Pancreas (tissue), 10 donors: Measurements from ENCODE around the gene FN3KRP. TPM values are rescaled to one million over a fixed set of nuclear protein-coding genes. Genes with fewer than 3 reads are reported as not detected.
"Not testable (repeated sequence)": the region's sequence is repeated elsewhere in the genome, so short reads cannot be mapped to it uniquely, and the experiment has no call there.

Experiments
- ATAC-seq, 4 donors: fragments of 200-7000 bp; cut with Tn5 transposase; one replicate each; pipeline versions ENCODE4 v1.8.0 to v1.9.1; 2020; ENCODE audit warnings: mild to moderate bottlenecking in 4 of 4, moderate library complexity in 4 of 4
- DNase-seq, 6 donors: peaks; one replicate each; pipeline ENCODE4 v3.0.0-alpha.2; 2020
- FAIRE-seq: peaks from 2 replicates; lab custom pipeline; 2012; peaks lifted over from hg19 to GRCh38; lab: Jason Lieb, UNC
- H3K27ac ChIP-seq, 4 donors: fragments of 200-600 bp; sonication (generic); 1 replicate in 3 of 4; 2 replicates in 1 of 4; pipeline versions ENCODE4 v1.5.0 to v1.8.0; 2020
- H3K27me3 ChIP-seq, 4 donors: fragments of 200-600 bp; one replicate each; pipeline ENCODE4 v1.8.0; 2021
- H3K36me3 ChIP-seq, 3 donors: fragments of 200-600 bp; sonication (generic) in 1 of 3; one replicate each; pipeline versions ENCODE4 v1.5.0 to v1.8.0; 2020 to 2021
- H3K4me1 ChIP-seq, 3 donors: fragments of 200-600 bp; one replicate each; pipeline ENCODE4 v1.8.0; 2021
- H3K4me3 ChIP-seq, 4 donors: fragments of 200-600 bp; sonication (generic) in 2 of 4; one replicate each; pipeline versions ENCODE4 v1.5.0 to v1.8.0; 2020 to 2021
- H3K9me3 ChIP-seq, 4 donors: fragments of 200-600 bp; one replicate each; pipeline ENCODE4 v1.8.0; 2021
- WGBS, 2 donors: extraction: QIAGEN DNeasy Blood & Tissue Kit; methylation state at CpG; one replicate each; pipeline ENCODE4 v1.1.7; 2013; 5-methylcytosine and 5-hydroxymethylcytosine counted together
- intact Hi-C, 3 donors: fragments of 100-400 bp; cut with DNase I; formaldehyde crosslinking; loops; one replicate each; pipeline versions ENCODE4 v1.11.1 to v1.14.2; 2022
- polyA plus RNA-seq, 2 donors: library from polyadenylated mRNA; stranded (reverse); fragments of 200-250 nt; gene quantifications; one replicate each; pipeline ENCODE4 v1.2.3, GENCODE V29; 2013
- total RNA-seq, 6 donors: library from RNA; stranded (reverse); fragmentation: NEBNext Ultra II Directional in 4 of 6; extraction: Animal tissue kit (Norgen Biotek cat#: 25700) in 4 of 6; gene quantifications; one replicate each; pipeline versions ENCODE4 v1.2.1 to v1.2.4, GENCODE V29; 2021 to 2023
- TF ChIP-seq, protein P1 (sequence below), 4 donors: fragments of 200-600 bp; sonication (generic) in 3 of 4; IDR thresholded peaks; one replicate each; pipeline versions ENCODE4 v1.5.0 to v1.8.0; 2021; ENCODE audit warnings: antibody characterized with exemption in 4 of 4
- donor health status: healthy with polysubstance abuse.
- donor health status: DM: no; HTN: no; CAD: no; lungs with moderate emphysema.
- donor health status: DM: no; HTN: no; CAD: no.
- donor health status: control.
- donor health status: control.
- donor health status: Bipolar disorder and iron deficiency.
- donor health status: DM: yes; HTN: yes; CAD: no.
- donor health status: DM: no; HTN: no; CAD: no.
- donor health status: DM: no; HTN: no; CAD: no.
- donor health status: DM: yes; HTN: yes; CAD: no.

Gene FN3KRP
- total and polyA plus RNA-seq, 8 donors = 9.3 to 23.1 (median 13.4) TPM

DNA sequence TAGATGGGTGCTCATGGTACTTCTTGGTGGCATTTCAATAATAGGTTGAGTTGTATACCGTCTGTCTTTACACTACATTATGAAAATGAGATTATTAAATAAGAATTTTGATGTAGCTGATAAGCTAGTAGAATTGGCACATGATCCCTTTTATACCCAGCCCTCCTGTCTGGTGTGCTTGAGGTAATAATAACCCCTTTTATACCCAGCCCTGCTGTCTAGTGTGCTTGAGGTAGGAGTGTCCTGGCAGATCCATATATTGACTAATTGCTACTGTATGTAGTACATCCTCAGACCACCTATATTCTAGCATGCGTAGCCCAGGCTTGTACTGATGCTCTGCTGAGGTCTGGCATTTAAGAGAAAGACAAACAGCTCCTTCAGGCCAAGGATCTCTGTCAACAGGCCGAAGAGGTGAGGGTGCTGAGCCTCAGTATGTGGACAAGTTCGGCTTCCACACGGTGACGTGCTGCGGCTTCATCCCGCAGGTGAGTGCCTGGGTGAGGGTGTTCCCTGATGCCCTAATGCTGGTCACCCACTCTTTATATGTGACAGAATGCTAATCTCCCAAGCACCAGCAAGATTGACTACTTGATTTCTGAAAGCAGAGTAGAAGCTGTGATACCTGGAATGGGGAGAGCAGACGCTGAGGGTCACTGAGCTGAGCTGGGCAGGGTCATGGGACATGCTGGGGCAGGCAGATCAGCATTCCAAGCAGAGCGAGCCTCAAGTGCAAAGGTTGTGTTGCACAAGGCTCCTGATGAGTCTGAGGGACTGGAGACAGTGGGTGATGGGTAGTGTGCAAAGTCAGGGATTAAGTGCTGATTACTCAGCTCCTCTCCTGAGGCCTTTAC lies 24.6 kb downstream of the FN3KRP start:
- H3K36me3 ChIP-seq = peaks cover 0 to 19% (median 16%) of the 10 kb centered on the region in 3 donors

DNA sequence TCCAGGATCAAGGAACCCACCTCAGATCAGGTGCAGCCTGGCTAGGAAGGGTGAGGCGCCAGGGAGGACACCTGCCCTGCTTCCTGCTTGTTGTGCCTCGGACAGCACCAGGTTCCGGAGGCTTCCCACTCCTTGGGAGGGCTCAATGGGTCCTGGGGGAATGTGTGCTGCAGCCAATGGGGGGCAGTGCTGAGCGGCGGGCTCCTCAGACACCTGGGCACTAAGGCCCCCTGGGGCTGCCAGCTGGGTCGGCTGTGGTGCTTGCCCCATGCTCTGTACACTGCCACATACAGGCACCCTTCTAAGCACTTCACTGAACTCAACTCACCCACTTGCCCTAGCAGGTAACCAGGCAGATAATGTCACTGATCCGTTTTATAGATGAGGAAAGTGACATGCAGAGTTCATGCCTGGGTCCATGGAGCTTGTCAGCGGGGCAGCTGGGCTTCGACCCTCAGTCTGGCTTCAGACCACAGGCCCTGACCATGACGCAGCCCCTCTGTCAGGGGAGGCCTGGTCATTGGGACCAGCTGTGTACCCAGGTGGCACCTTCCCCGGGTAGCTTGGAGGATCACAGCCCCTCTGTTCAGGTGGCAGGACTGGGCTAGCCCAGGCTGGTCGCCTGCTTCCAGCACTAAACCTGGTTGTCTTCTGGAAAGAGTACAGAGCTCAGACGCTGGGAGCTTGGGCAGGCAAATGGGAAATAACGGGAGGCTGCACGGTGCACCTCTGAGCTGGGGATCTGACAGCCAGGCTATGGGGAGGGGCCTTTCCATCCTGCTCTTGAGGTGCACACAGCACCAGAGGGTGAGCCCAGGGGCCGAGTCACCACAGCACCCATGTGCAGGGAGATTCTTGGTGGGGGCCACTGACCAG lies 27.1 kb downstream of the FN3KRP start:
- no peak for FAIRE-seq
- peaks cover 0 to 19% (median 16%) of the 10 kb centered on the region in 3 donors for H3K36me3 ChIP-seq
- ATAC-seq = peak in 1 of 4 donors; percentile 7
- no peaks in the 10 kb centered on the region for H3K4me1 ChIP-seq
- peak in 1 of 6 donors; percentile 57 for DNase-seq
- WGBS, 2 donors = 91 to 96% methylated on average over 16 of the region's 16 CpGs
- no peak overlapping the region for H3K27ac ChIP-seq
- no peak overlapping the region for H3K4me3 ChIP-seq
- H3K27me3 ChIP-seq = no peaks in the 10 kb centered on the region
- intact Hi-C loops = no loop called here
- no peaks in the 10 kb centered on the region for H3K9me3 ChIP-seq
- TF ChIP-seq, protein P1, sequence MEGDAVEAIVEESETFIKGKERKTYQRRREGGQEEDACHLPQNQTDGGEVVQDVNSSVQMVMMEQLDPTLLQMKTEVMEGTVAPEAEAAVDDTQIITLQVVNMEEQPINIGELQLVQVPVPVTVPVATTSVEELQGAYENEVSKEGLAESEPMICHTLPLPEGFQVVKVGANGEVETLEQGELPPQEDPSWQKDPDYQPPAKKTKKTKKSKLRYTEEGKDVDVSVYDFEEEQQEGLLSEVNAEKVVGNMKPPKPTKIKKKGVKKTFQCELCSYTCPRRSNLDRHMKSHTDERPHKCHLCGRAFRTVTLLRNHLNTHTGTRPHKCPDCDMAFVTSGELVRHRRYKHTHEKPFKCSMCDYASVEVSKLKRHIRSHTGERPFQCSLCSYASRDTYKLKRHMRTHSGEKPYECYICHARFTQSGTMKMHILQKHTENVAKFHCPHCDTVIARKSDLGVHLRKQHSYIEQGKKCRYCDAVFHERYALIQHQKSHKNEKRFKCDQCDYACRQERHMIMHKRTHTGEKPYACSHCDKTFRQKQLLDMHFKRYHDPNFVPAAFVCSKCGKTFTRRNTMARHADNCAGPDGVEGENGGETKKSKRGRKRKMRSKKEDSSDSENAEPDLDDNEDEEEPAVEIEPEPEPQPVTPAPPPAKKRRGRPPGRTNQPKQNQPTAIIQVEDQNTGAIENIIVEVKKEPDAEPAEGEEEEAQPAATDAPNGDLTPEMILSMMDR (IDR thresholded peaks at IDR 0.05) = no peak

More for the DNA sequence above, 24.6 kb downstream of the FN3KRP start:
- intact Hi-C loops = no loop called here
- H3K9me3 ChIP-seq = no peaks in the 10 kb centered on the region
- FAIRE-seq = no peak
- ATAC-seq = no peak
- 98 to 99% methylated on average over 10 of the region's 10 CpGs for WGBS, 2 donors
- TF ChIP-seq, protein P1 (IDR thresholded peaks at IDR 0.05) = no peak
- peaks cover 0 to 7% (median 5%) of the 10 kb centered on the region in 3 donors for H3K4me1 ChIP-seq
- no peak for DNase-seq
- no peak overlapping the region for H3K4me3 ChIP-seq
- H3K27ac ChIP-seq = no peak overlapping the region
- H3K27me3 ChIP-seq = no peaks in the 10 kb centered on the region

DNA sequence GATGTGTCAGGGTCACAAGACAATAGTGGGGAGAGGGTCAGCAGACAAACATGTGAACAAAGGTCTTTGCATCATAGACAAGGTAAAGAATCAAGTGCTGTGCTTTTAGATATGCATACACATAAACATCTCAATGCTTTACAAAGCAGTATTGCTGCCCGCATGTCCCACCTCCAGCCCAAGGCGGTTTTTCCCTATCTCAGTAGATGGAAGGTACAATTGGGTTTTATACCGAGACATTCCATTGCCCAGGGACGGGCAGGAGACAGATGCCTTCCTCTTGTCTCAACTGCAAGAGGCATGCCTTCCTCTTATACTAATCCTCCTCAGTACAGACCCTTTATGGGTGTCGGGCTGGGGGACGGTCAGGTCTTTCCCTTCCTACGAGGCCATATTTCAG lies 28.2 kb downstream of the FN3KRP start:
- H3K27me3 ChIP-seq, ATAC-seq, H3K9me3 ChIP-seq, H3K4me3 ChIP-seq, DNase-seq, H3K4me1 ChIP-seq, intact Hi-C loops, H3K27ac ChIP-seq, FAIRE-seq: not testable (repeated sequence)
- H3K36me3 ChIP-seq = peaks cover 0 to 19% (median 16%) of the 10 kb centered on the region in 3 donors
- WGBS, 2 donors = 79 to 82% methylated on average over 7 of the region's 7 CpGs

DNA sequence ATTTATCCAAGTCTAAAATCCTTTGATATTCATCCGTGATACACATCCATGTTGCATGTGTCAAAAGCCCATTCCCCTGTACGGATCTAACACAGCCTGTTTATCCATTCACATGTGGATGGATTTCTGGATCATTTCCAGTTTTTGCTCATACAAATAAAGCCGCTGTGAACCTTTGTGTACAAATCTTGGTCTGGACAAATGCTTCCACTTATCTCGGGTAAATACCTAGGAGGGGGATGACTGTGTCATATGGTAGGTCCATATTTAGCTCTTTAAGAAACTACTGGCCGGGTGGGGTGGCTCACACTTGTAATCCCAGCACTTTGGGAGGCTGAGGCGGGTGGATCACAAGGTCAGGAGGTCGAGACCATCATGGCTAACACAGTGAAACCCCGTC lies 29.0 kb downstream of the FN3KRP start:
- no peaks in the 10 kb centered on the region for H3K27me3 ChIP-seq
- no peaks in the 10 kb centered on the region for H3K4me1 ChIP-seq
- intact Hi-C loops = no loop called here
- FAIRE-seq = no peak
- no peak for DNase-seq
- H3K9me3 ChIP-seq = no peaks in the 10 kb centered on the region
- H3K36me3 ChIP-seq = peaks cover 0 to 15% (median 13%) of the 10 kb centered on the region in 3 donors
- H3K27ac ChIP-seq = no peak overlapping the region
- ATAC-seq = no peak
- no peak overlapping the region for H3K4me3 ChIP-seq
- TF ChIP-seq, protein P1 (IDR thresholded peaks at IDR 0.05) = no peak
- WGBS, 2 donors = 61 to 67% methylated on average over 8 of the region's 8 CpGs

DNA sequence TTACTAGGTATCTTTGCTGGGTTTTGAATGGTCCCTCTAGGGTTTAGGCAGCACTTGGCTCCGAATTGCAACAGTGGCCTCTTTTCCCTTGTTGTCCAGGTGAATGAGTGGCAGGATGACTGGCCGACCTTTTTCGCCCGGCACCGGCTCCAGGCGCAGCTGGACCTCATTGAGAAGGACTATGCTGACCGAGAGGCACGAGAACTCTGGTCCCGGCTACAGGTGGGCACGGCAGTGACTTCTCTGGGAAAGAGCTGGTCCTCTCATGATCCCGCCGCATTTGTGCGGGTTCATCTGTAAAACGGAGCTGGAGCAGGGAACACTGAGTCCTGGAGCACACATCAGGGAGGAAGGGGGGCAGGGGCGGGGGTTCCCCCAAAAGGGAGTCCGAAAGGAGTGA lies 32.2 kb downstream of the FN3KRP start:
- TF ChIP-seq, protein P1 (IDR thresholded peaks at IDR 0.05) = no peak
- no peaks in the 10 kb centered on the region for H3K27me3 ChIP-seq
- WGBS, 2 donors = 94 to 97% methylated on average over 16 of the region's 16 CpGs
- no peak for ATAC-seq
- no peak overlapping the region for H3K4me3 ChIP-seq
- H3K4me1 ChIP-seq = peaks cover 0 to 5% (median 4%) of the 10 kb centered on the region in 3 donors
- intact Hi-C loops = no loop called here
- no peaks in the 10 kb centered on the region for H3K9me3 ChIP-seq
- DNase-seq = peak in 1 of 6 donors; percentile 55
- FAIRE-seq = no peak
- H3K36me3 ChIP-seq = no peaks in the 10 kb centered on the region
- H3K27ac ChIP-seq = no peak overlapping the region
